Esophagus muscularis mucosa (tissue), 4 donors: ENCODE results near the gene PCDHB3. TPM values are rescaled to one million over a fixed set of nuclear protein-coding genes. Genes with fewer than 3 reads are reported as not detected.
"Not testable (repeated sequence)": the region's sequence is repeated elsewhere in the genome, so short reads cannot be mapped to it uniquely, and the experiment has no call there.

Source experiments
- DNase-seq: peaks from one replicate; pipeline ENCODE4 v3.0.0-alpha.2; 2017; ENCODE audit errors: extremely low spot score
- H3K27ac ChIP-seq, 4 donors: fragments of 200-600 bp; sonication (generic); replicated peaks in 1 of 4; 1 replicate in 3 of 4; 2 replicates in 1 of 4; pipeline ENCODE4 v1.5.1; 2016 to 2019; ENCODE audit warnings: mild to moderate bottlenecking in 1 of 4
- H3K27me3 ChIP-seq, 4 donors: fragments of 200-600 bp; sonication (generic); one replicate each; pipeline versions ENCODE4 v1.5.1 to v1.6.0; 2016 to 2019
- H3K36me3 ChIP-seq, 4 donors: fragments of 200-600 bp; sonication (generic); one replicate each; pipeline ENCODE4 v1.5.1; 2016 to 2019
- H3K4me1 ChIP-seq, 4 donors: fragments of 200-600 bp; sonication (generic); one replicate each; pipeline ENCODE4 v1.5.1; 2016 to 2019
- H3K4me3 ChIP-seq, 4 donors: fragments of 200-600 bp; sonication (generic); 1 replicate in 2 of 4; 2 replicates in 2 of 4; pipeline ENCODE4 v1.5.1; 2016 to 2019; ENCODE audit warnings: mild to moderate bottlenecking in 4 of 4, moderate library complexity in 1 of 4
- H3K9me3 ChIP-seq, 4 donors: fragments of 200-600 bp; sonication (generic); 1 replicate in 3 of 4; 2 replicates in 1 of 4; pipeline ENCODE4 v1.5.1; 2016 to 2019
- CTCF ChIP-seq, 3 experiments: fragments of 200-600 bp in 2 of 3; fragments of 450-650 bp in 1 of 3; sonication (generic) in 2 of 3; IDR thresholded peaks; one replicate each; pipeline ENCODE4 v1.5.1; 2017 to 2019; ENCODE audit warnings: antibody characterized with exemption in 3 of 3, mild to moderate bottlenecking in 2 of 3, moderate library complexity in 1 of 3
- EP300 ChIP-seq: sonication (generic); formaldehyde crosslinking; IDR thresholded peaks from one replicate; pipeline ENCODE4 v1.6.1; 2017; ENCODE audit warnings: antibody characterized with exemption
- POLR2A ChIP-seq: fragments of 450-650 bp; IDR thresholded peaks from one replicate; pipeline ENCODE4 v1.6.1; 2017; ENCODE audit warnings: antibody characterized with exemption, moderate library complexity, mild to moderate bottlenecking, low read depth
- POLR2AphosphoS5 ChIP-seq, 2 donors: sonication (generic); formaldehyde crosslinking; IDR thresholded peaks; one replicate each; pipeline ENCODE4 v1.6.1; 2017; ENCODE audit warnings: antibody characterized with exemption in 2 of 2
- WGBS: methylation state at CpG from one replicate; pipeline ENCODE4 v1.1.5; 2018; 5-methylcytosine and 5-hydroxymethylcytosine counted together
- intact Hi-C: fragments of 100-400 bp; cut with DNase I; formaldehyde crosslinking; loops from one replicate; pipeline ENCODE4 v1.15.1; 2023
- total RNA-seq, 4 donors: library from RNA; depleted of rRNA; stranded (reverse); fragments of >200 nt; gene quantifications; one replicate each; pipeline versions ENCODE4 v1.1.0 to v1.2.1, GENCODE V29; 2016

PCDHB3 gene
- total RNA-seq, 4 donors from 2014 or later, result 0.83 to 2.3 (median 1.2) TPM

- Histone ChIP-seq H3K9me3 (peaks cover 0 to 37% (median 27%) of the 10 kb centered on the region in 4 donors), H3K27ac (peak overlapping the region in 1 of 4 donors; percentile 20), H3K4me1 (no peaks in the 10 kb centered on the region), H3K4me3 (peak overlapping the region; percentile 35 to 40 (median 38)), H3K27me3 (peaks cover 0 to 27% (median 2%) of the 10 kb centered on the region in 4 donors), H3K36me3 (no peaks in the 10 kb centered on the region)
- intact Hi-C loops, result no loop called here
- no peak for DNase-seq
- TF ChIP-seq EP300 (no peak), CTCF (IDR thresholded peaks at IDR 0.05) (no peak), POLR2AphosphoS5 (IDR thresholded peaks at IDR 0.05) (no peak), POLR2A (no peak)
- WGBS, result 43% methylated on average over 12 of the region's 12 CpGs
Measured at GRCh38 chr5:141121985-141122384, 21.7 kb downstream of the PCDHB3 start.

- H3K4me1 ChIP-seq, H3K36me3 ChIP-seq, intact Hi-C loops, DNase-seq, H3K27ac ChIP-seq, H3K4me3 ChIP-seq: not testable (repeated sequence)
- H3K27me3 ChIP-seq, result peaks cover 0 to 27% (median 2%) of the 10 kb centered on the region in 4 donors
- WGBS, result 44% methylated on average over 10 of the region's 73 CpGs
- H3K9me3 ChIP-seq, result peaks cover 0 to 39% (median 24%) of the 10 kb centered on the region in 4 donors
Measured at GRCh38 chr5:141123396-141124135, 23.3 kb downstream of the PCDHB3 start.

DNA sequence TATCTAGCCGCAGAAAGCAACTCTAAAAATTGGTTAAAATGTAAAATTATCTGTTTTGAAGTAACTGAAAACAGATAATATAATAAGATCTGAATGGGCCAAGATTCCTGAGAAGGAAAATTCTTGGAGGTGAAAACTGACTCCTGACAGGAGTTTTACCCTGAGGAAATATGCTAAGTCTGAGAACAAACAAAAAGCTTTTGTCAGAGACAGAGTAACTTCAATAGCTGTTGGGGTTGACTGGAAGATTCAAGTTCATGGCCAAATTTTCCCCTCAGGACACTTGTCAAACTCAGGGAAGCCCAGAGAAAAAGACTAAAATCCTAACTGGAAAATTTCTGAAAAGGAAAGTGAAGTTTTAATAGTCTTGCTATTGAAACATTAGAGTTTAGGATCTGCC is 27.0 kb downstream of the PCDHB3 start:
- no peak overlapping the region for H3K4me3 ChIP-seq

GRCh38 chr5:141135030-141135717 is 34.9 kb downstream of the PCDHB3 start, which contains the start of gene PCDHB5:
PCDHB5 (plus strand) TSS chr5:141135206; CDS start chr5:141135435, 229 bp downstream.
- Histone ChIP-seq H3K27ac (no peak within 1 kb of the TSS), H3K4me1 (no peaks in the 10 kb centered on the region), H3K9me3 (peaks cover 0 to 85% (median 54%) of the 10 kb centered on the region in 4 donors), H3K36me3 (no peaks in the 10 kb centered on the region), H3K27me3 (peaks cover 0 to 13% (median 0%) of the 10 kb centered on the region in 4 donors), H3K4me3 (peak within 1 kb of the TSS; percentile 35 to 52 (median 48))
- DNase-seq, result no peak
- intact Hi-C loops, result no loop called here
- 20% methylated on average over 22 of the region's 22 CpGs for WGBS
- TF ChIP-seq POLR2A (no peak), CTCF (IDR thresholded peaks at IDR 0.05) (peak; percentile 12 to 40 (median 28))

More for the DNA sequence above, 27.0 kb downstream of the PCDHB3 start:
- intact Hi-C loops, result no loop called here
- DNase-seq, result no peak
- H3K36me3 ChIP-seq, result no peaks in the 10 kb centered on the region
- TF ChIP-seq CTCF (IDR thresholded peaks at IDR 0.05), result no peak
- TF ChIP-seq EP300, result no peak
- TF ChIP-seq POLR2A, result no peak
- TF ChIP-seq POLR2AphosphoS5 (IDR thresholded peaks at IDR 0.05), result no peak
- H3K9me3 ChIP-seq, result peaks cover 0 to 43% (median 14%) of the 10 kb centered on the region in 4 donors
- no peak overlapping the region for H3K27ac ChIP-seq
- no peaks in the 10 kb centered on the region for H3K4me1 ChIP-seq
- 92% methylated on average over 1 of the region's 1 CpG for WGBS
- peaks cover 0 to 19% (median 2%) of the 10 kb centered on the region in 4 donors for H3K27me3 ChIP-seq

GRCh38 chr5:141135718-141136266 is 35.5 kb downstream of the PCDHB3 start:
- TF ChIP-seq POLR2A (no peak), EP300 (no peak), POLR2AphosphoS5 (IDR thresholded peaks at IDR 0.05) (no peak), CTCF (IDR thresholded peaks at IDR 0.05) (no peak)
- Histone ChIP-seq H3K4me1 (no peaks in the 10 kb centered on the region), H3K27me3 (peaks cover 0 to 13% (median 0%) of the 10 kb centered on the region in 4 donors), H3K9me3 (peaks cover 0 to 90% (median 57%) of the 10 kb centered on the region in 4 donors), H3K36me3 (no peaks in the 10 kb centered on the region), H3K4me3 (peak overlapping the region; percentile 35 to 52 (median 48)), H3K27ac (no peak overlapping the region)
- 58% methylated on average over 19 of the region's 19 CpGs for WGBS
- intact Hi-C loops, result no loop called here
- no peak for DNase-seq

DNA sequence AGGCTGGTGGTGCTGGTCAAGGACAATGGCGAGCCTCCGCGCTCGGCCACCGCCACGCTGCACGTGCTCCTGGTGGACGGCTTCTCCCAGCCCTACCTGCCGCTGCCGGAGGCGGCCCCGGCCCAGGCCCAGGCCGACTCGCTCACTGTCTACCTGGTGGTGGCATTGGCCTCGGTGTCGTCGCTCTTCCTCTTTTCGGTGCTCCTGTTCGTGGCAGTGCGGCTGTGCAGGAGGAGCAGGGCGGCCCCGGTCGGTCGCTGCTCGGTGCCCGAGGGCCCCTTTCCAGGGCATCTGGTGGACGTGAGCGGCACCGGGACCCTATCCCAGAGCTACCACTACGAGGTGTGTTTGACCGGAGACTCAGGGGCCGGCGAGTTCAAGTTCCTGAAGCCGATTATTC is 37.1 kb downstream of the PCDHB3 start:
- intact Hi-C loops, H3K4me3 ChIP-seq, H3K4me1 ChIP-seq, DNase-seq, H3K27ac ChIP-seq, H3K36me3 ChIP-seq: not testable (repeated sequence)
- Histone ChIP-seq H3K9me3 (peaks cover 0 to 81% (median 57%) of the 10 kb centered on the region in 4 donors), H3K27me3 (peaks cover 0 to 13% (median 0%) of the 10 kb centered on the region in 4 donors)
- WGBS, result 58% methylated on average over 5 of the region's 34 CpGs
